Endothelial cell (in vitro differentiated cells): Measurements from ENCODE around the gene TRHDE. TPM values are rescaled to one million over a fixed set of nuclear protein-coding genes. Genes with fewer than 3 reads are reported as not detected.

Experiments
- DNase-seq: peaks from one replicate; pipeline ENCODE4 v3.0.0; 2021; ENCODE audit warnings: low spot score
- H3K27ac Mint-ChIP-seq: one replicate; pipeline ENCODE4 v1.8.0; 2021; ENCODE audit warnings: mixed read lengths, inconsistent platforms; ENCODE audit not compliant: unreplicated experiment
- H3K27me3 Mint-ChIP-seq: one replicate; pipeline ENCODE4 v1.8.0; 2021; ENCODE audit warnings: mild to moderate bottlenecking, moderate library complexity, mixed read lengths, inconsistent platforms; ENCODE audit not compliant: unreplicated experiment
- H3K36me3 Mint-ChIP-seq: one replicate; pipeline ENCODE4 v1.8.0; 2021; ENCODE audit warnings: mild to moderate bottlenecking, low read depth, mixed read lengths, inconsistent platforms; ENCODE audit not compliant: unreplicated experiment
- H3K4me1 Mint-ChIP-seq: one replicate; pipeline ENCODE4 v1.8.0; 2021; ENCODE audit warnings: mild to moderate bottlenecking, mixed read lengths, inconsistent platforms; ENCODE audit not compliant: unreplicated experiment
- H3K4me3 Mint-ChIP-seq: one replicate; pipeline ENCODE4 v1.8.0; 2021; ENCODE audit warnings: mild to moderate bottlenecking, mixed read lengths, inconsistent platforms; ENCODE audit not compliant: unreplicated experiment
- H3K9me3 Mint-ChIP-seq: one replicate; pipeline ENCODE4 v1.8.0; 2021; ENCODE audit warnings: mixed read lengths, inconsistent platforms; ENCODE audit not compliant: unreplicated experiment
- CTCF ChIP-seq: fragments of 200-600 bp; sonication (generic); IDR thresholded peaks from one replicate; pipeline ENCODE4 v1.5.0; 2021; ENCODE audit warnings: antibody characterized with exemption; ENCODE audit not compliant: unreplicated experiment
- total RNA-seq: library from RNA; stranded (reverse); fragmentation: NEBNext Ultra II Directional; extraction: Animal tissue kit (Norgen Biotek cat#: 25700); gene quantifications from one replicate; pipeline ENCODE4 v1.2.1, GENCODE V29; 2021; ENCODE audit not compliant: unreplicated experiment

TRHDE gene
- total RNA-seq, 1 donor from 2014 or later = 0.54 TPM

- Mint-ChIP-seq H3K27ac (no peak overlapping the region), H3K9me3 (no peaks in the 10 kb centered on the region), H3K4me3 (no peak overlapping the region), H3K4me1 (no peaks in the 10 kb centered on the region), H3K27me3 (no peaks in the 10 kb centered on the region), H3K36me3 (no peaks in the 10 kb centered on the region)
- DNase-seq = no peak
- no peak for TF ChIP-seq CTCF
Observed at GRCh38 chr12:72369423-72369959, 97.3 kb downstream of the TRHDE start.

DNA sequence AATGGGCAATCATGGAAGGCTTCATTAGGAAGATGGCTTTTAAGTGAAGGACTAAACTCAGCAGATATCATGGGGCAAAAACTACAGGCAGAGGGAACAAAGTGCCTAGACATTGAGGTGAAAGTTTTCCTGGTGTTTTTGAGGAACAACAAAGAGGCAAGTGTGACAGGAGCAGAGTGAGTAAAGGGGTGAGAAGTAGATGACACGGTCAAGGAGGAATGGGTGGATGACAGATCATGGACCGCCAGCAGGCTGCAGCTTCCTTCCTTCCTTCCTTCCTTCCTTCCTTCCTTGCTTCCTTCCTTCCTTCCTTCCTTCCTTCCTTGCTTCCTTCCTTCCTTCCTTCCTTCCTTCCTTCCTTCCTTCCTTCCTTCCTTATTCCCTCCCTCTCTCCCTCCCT is 108.3 kb downstream of the TRHDE start:
- peaks cover 5% of the 10 kb centered on the region for H3K4me1 Mint-ChIP-seq
- no peaks in the 10 kb centered on the region for H3K9me3 Mint-ChIP-seq
- no peak for DNase-seq
- no peak for TF ChIP-seq CTCF
- no peak overlapping the region for H3K27ac Mint-ChIP-seq
- no peak overlapping the region for H3K4me3 Mint-ChIP-seq
- no peaks in the 10 kb centered on the region for H3K36me3 Mint-ChIP-seq
- H3K27me3 Mint-ChIP-seq = no peaks in the 10 kb centered on the region

DNA sequence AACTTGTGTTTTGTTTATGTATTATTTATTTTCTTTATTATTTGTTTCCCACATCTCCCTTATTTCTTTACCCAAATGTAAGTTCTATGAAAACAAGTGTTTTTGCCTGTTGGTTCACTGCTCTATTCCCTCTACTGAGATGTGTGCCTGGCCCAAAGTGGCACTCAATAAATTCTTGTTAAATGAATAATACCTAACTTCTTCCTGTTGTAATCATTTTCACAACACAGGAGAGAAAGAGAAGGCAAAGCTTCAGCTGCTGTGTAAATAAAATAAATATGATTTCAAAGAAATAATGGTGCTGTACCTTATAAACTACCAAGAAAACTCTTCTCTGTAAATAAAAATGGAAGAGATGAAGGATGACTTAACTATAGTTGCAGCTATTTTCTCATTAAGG is 116.2 kb downstream of the TRHDE start:
- H3K4me1 Mint-ChIP-seq = no peaks in the 10 kb centered on the region
- no peak overlapping the region for H3K27ac Mint-ChIP-seq
- no peaks in the 10 kb centered on the region for H3K9me3 Mint-ChIP-seq
- no peaks in the 10 kb centered on the region for H3K27me3 Mint-ChIP-seq
- H3K4me3 Mint-ChIP-seq = no peak overlapping the region
- TF ChIP-seq CTCF = no peak
- no peaks in the 10 kb centered on the region for H3K36me3 Mint-ChIP-seq
- no peak for DNase-seq

GRCh38 chr12:72390146-72390545 is 118.0 kb downstream of the TRHDE start:
- H3K36me3 Mint-ChIP-seq = no peaks in the 10 kb centered on the region
- H3K27ac Mint-ChIP-seq = no peak overlapping the region
- TF ChIP-seq CTCF = no peak

DNA sequence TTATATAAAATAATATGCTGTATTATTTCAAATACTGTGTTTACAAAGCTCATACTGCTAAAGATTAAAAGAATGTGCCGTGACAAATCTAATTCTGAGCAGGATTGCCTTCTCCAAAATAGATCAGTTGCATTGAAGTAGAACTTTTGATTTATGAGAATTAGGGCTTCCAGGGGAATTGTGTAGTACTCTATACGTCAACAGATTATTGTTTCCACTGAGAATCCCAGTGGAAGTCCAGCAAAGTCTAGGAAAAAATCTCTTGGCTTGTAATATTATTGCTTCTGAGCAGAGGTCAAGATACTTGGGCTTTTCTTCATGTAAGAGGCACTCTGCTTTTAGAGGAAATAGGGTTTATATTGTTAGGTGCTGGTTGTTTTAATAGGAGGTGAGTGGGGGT is 133.9 kb downstream of the TRHDE start:
- no peaks in the 10 kb centered on the region for H3K9me3 Mint-ChIP-seq
- peaks cover 2% of the 10 kb centered on the region for H3K27me3 Mint-ChIP-seq
- no peak overlapping the region for H3K27ac Mint-ChIP-seq
- no peak for TF ChIP-seq CTCF
- H3K4me1 Mint-ChIP-seq = no peaks in the 10 kb centered on the region
- no peak for DNase-seq
- H3K4me3 Mint-ChIP-seq = no peak overlapping the region
- no peaks in the 10 kb centered on the region for H3K36me3 Mint-ChIP-seq

More at GRCh38 chr12:72390146-72390545, 118.0 kb downstream of the TRHDE start:
- Mint-ChIP-seq H3K4me1 (no peaks in the 10 kb centered on the region), H3K4me3 (no peak overlapping the region), H3K9me3 (no peaks in the 10 kb centered on the region), H3K27me3 (no peaks in the 10 kb centered on the region)
- DNase-seq = no peak
